Mesendoderm (in vitro differentiated cells): ENCODE results near the gene HCFC2.

Experiments used
- DNase-seq: peaks from one replicate; pipeline ENCODE4 v3.0.0; 2013
- H2AK5ac ChIP-seq: 2 replicates; pipeline ENCODE4 v1.6.1; 2013; ENCODE audit warnings: low read length, inconsistent platforms
- H2BK120ac ChIP-seq: 2 replicates; pipeline ENCODE4 v1.6.1; 2013; ENCODE audit warnings: low read depth, mild to moderate bottlenecking, low read length, moderate library complexity, mixed read lengths
- H2BK15ac ChIP-seq: replicated peaks from 2 replicates; pipeline ENCODE4 v1.6.1; 2013; ENCODE audit warnings: low read depth, mild to moderate bottlenecking, moderate library complexity
- H2BK5ac ChIP-seq: 2 replicates; pipeline ENCODE4 v1.6.1; 2013; ENCODE audit warnings: low read length, inconsistent platforms
- H3K18ac ChIP-seq: 2 replicates; pipeline ENCODE4 v1.6.1; 2013; ENCODE audit warnings: mild to moderate bottlenecking, low read length, mixed read lengths
- H3K23ac ChIP-seq: one replicate; pipeline ENCODE4 v1.6.1; 2013; ENCODE audit warnings: low read length
- H3K27ac ChIP-seq: 2 replicates; pipeline ENCODE4 v1.5.1; 2013; ENCODE audit warnings: low read depth, mild to moderate bottlenecking, inconsistent platforms, low read length, moderate library complexity
- H3K27me3 ChIP-seq: 2 replicates; pipeline ENCODE4 v1.6.1; 2013; ENCODE audit warnings: low read length, control low read depth, mild to moderate bottlenecking, inconsistent platforms; ENCODE audit not compliant: insufficient read depth, poor library complexity
- H3K36me3 ChIP-seq: 2 replicates; pipeline ENCODE4 v1.6.1; 2013; ENCODE audit warnings: low read length, inconsistent platforms; ENCODE audit not compliant: control insufficient read depth, insufficient read depth
- H3K4ac ChIP-seq: one replicate; pipeline ENCODE4 v1.6.1; 2013; ENCODE audit warnings: low read depth, mild to moderate bottlenecking, low read length, moderate library complexity
- H3K4me1 ChIP-seq: 2 replicates; pipeline ENCODE4 v1.6.1; 2013; ENCODE audit warnings: low read depth, low read length, inconsistent platforms; ENCODE audit not compliant: control insufficient read depth
- H3K4me2 ChIP-seq: 2 replicates; pipeline ENCODE4 v1.6.1; 2013; ENCODE audit warnings: low read length
- H3K4me3 ChIP-seq: 2 replicates; pipeline ENCODE4 v1.5.1; 2013; ENCODE audit warnings: mild to moderate bottlenecking, low read length
- H3K56ac ChIP-seq: one replicate; pipeline ENCODE4 v1.6.1; 2013; ENCODE audit warnings: low read length
- H3K79me1 ChIP-seq: 2 replicates; pipeline ENCODE4 v1.6.1; 2013; ENCODE audit warnings: low read length, inconsistent platforms
- H3K79me2 ChIP-seq: 2 replicates; pipeline ENCODE4 v1.6.1; 2013; ENCODE audit warnings: mild to moderate bottlenecking, low read length; ENCODE audit not compliant: control insufficient read depth, insufficient read depth
- H3K9ac ChIP-seq: 2 replicates; pipeline ENCODE4 v1.6.1; 2013; ENCODE audit warnings: low read length, inconsistent platforms
- H4K5ac ChIP-seq: one replicate; pipeline ENCODE4 v1.6.1; 2013; ENCODE audit warnings: low read length
- H4K8ac ChIP-seq: one replicate; pipeline ENCODE4 v1.6.1; 2013; ENCODE audit warnings: low read depth, mild to moderate bottlenecking, control low read depth, low read length, moderate library complexity
- WGBS: extraction: QIAGEN DNeasy Blood & Tissue Kit; methylation state at CpG from one replicate; pipeline ENCODE4 v1.1.7; 2013; ENCODE audit warnings: low lambda C conversion rate, missing lambda C conversion rate; ENCODE audit not compliant: insufficient coverage; ENCODE audit errors: extremely low coverage; 5-methylcytosine and 5-hydroxymethylcytosine counted together

HCFC2 gene

DNA sequence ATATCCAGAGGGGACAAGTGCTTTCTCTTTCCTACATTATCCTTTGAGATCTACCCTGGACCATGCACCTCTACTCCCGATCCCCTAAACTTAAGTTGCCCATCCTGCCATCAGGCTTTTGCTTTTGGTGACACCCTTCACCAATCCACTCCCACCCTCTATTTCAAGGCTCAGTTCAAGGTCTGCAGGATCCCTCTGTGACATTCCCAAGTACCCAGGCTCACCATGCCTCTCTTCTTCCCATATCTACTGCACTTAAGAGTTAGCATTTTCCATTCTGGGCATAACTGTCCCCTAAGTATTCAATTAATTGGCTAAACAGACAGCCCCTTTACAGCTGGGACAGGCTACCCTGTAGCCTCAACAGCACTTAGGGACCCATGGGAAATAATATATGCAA, 70.6 kb downstream of the HCFC2 start:
- Histone ChIP-seq H3K79me1 (peaks cover 9% of the 10 kb centered on the region), H2AK5ac (no peak overlapping the region), H3K9ac (no peak overlapping the region), H3K56ac (no peak overlapping the region), H3K4me1 (peaks cover 6% of the 10 kb centered on the region), H3K27ac (no peak overlapping the region), H4K8ac (no peak overlapping the region), H4K5ac (no peak overlapping the region), H3K4me3 (no peak overlapping the region), H3K23ac (no peak overlapping the region), H3K27me3 (no peaks in the 10 kb centered on the region), H2BK5ac (no peak overlapping the region), H2BK120ac (no peak overlapping the region), H3K79me2 (peaks cover 15% of the 10 kb centered on the region), H3K18ac (no peak overlapping the region), H3K4me2 (no peak overlapping the region), H2BK15ac (no peak overlapping the region), H3K4ac (no peak overlapping the region), H3K36me3 (peaks cover 3% of the 10 kb centered on the region)
- DNase-seq: no peak
- WGBS: no CpG with 5 or more reads among the region's 1 CpG

- Histone ChIP-seq H3K27ac (no peak overlapping the region), H3K9ac (peak overlapping the region; percentile 92), H3K23ac (no peak overlapping the region), H2BK5ac (no peak overlapping the region), H3K79me1 (peaks cover 7% of the 10 kb centered on the region), H3K36me3 (peaks cover 3% of the 10 kb centered on the region), H3K4me1 (peaks cover 6% of the 10 kb centered on the region), H3K4ac (no peak overlapping the region), H3K18ac (no peak overlapping the region), H4K5ac (no peak overlapping the region), H3K4me3 (no peak overlapping the region), H3K56ac (peak overlapping the region; percentile 94), H3K79me2 (peaks cover 15% of the 10 kb centered on the region), H3K27me3 (no peaks in the 10 kb centered on the region), H2AK5ac (no peak overlapping the region), H2BK120ac (no peak overlapping the region), H3K4me2 (peak overlapping the region; percentile 66), H2BK15ac (no peak overlapping the region), H4K8ac (no peak overlapping the region)
- no peak for DNase-seq
Measured at GRCh38 chr12:104136577-104136976, 72.2 kb downstream of the HCFC2 start.

DNA sequence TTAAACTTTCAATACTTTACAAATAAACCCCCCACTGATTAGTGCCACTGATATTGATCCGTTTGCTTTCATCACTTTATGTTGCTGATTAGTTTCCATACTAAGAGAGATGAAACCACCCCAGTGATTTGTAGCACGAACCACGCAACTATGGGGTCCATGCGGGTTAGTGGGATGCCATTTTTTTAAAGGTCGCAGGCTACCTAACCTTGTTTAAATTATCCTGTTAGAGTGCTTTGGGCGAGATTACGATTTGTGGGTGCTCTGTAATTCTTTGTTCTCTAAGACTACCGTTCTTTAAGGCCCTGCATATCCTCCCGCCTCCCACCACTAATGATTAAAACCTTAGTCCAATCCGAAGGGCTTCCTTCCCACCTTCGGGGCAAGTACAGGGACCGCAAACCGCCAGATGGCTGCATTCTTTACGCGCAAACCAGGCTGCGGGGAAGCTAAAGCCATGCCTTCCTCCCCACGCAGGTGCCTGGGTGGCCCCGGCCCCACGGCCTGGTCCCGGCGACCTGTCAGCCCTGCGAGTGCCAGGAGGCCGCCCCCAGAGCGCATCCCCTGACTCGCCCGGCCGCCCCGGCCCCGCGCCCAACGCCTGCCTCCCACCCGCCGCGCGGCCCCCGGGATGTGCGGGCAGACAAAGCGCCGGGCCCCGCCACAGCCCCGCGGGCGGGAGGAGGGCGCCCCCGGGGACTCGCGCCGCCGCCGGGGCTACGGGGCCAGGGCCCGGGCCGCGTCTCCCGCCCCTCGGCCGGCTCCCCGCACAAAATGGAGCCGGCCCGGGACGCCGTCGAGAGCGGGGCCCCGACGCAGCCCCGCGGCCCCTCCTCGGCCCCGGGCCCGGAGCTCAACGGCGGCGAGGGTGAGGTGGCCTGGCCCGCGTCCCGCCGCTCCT, 72.9 kb downstream of the HCFC2 start:
- H3K27me3 ChIP-seq: no peaks in the 10 kb centered on the region
- H2BK5ac ChIP-seq: peak overlapping the region; percentile 62
- H2BK120ac ChIP-seq: peak overlapping the region; percentile 63
- peak overlapping the region; percentile 92 for H3K9ac ChIP-seq
- peaks cover 15% of the 10 kb centered on the region for H3K79me2 ChIP-seq
- H3K36me3 ChIP-seq: peaks cover 3% of the 10 kb centered on the region
- DNase-seq: peak; percentile 72
- peak overlapping the region; percentile 99 for H3K18ac ChIP-seq
- H3K27ac ChIP-seq: peak overlapping the region; percentile 100
- H3K56ac ChIP-seq: peak overlapping the region; percentile 94
- H4K5ac ChIP-seq: no peak overlapping the region
- no peak overlapping the region for H2AK5ac ChIP-seq
- peak overlapping the region; percentile 48 for H3K23ac ChIP-seq
- peak overlapping the region; percentile 66 for H3K4me2 ChIP-seq
- H3K4me1 ChIP-seq: peaks cover 6% of the 10 kb centered on the region
- H3K4ac ChIP-seq: peak overlapping the region; percentile 90
- H4K8ac ChIP-seq: peak overlapping the region; percentile 95
- H3K79me1 ChIP-seq: peaks cover 7% of the 10 kb centered on the region
- peak overlapping the region; percentile 80 for H3K4me3 ChIP-seq
- no peak overlapping the region for H2BK15ac ChIP-seq
- WGBS: no CpG with 5 or more reads among the region's 78 CpGs

DNA sequence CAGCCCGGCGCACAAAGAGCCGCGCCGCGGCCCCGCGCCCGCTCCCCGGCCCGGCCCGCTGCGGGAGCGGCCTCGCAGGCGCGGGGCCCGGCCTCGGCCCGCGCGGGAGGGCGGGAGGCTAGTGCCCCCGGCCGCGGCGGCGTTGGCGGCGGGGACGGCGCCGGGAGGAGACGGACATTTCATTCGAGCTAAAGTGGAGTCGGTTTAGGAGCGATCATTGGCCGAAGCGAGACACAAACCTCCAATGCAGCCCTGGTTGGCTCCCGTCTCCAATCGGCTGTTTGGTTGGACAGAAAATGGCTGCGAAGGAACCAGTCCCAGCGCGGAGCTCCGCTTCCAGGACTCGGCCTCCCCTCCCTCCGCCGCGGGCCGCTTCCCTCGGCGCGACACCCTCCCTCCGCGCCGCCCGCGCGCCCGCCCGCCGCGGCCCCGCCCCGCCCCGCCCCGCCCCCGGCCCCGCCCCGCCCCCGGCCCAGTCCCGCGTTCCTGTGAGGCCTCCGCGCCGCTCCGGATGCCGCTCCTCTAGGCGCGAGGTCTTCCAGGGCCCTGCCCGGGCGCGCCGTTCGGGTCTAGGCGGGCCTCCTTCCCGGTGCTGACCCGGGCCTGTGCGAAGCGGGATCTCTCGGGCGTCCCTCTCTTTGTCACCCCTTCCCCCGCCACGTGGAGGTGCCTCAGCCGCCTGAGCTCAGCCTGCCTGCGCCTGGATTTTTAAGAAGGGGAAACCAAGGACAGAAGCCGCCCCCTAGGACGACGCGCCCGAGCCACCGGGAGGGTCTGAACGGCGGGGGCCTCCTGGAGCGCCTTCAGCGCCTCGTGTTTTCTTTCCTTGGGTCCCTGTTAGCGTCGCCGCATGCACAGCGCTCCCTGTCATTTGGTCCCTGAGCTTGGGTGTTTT, 73.8 kb downstream of the HCFC2 start, which contains the start of gene NFYB:
Gene NFYB (minus strand): TSS at position 309 of the 895 bp plus-strand sequence. CDS start 2,757 bp downstream, outside the sequence.
- WGBS: no CpG with 5 or more reads among the region's 111 CpGs
- peak within 1 kb of the TSS; percentile 80 for H3K4me3 ChIP-seq
- peak within 1 kb of the TSS; percentile 90 for H3K4ac ChIP-seq
- H3K23ac ChIP-seq: peak within 1 kb of the TSS; percentile 48
- peak within 1 kb of the TSS; percentile 66 for H3K4me2 ChIP-seq
- DNase-seq: peak; percentile 98
- peak within 1 kb of the TSS; percentile 92 for H3K9ac ChIP-seq
- H3K79me2 ChIP-seq: peaks cover 12% of the 10 kb centered on the region
- H2BK15ac ChIP-seq: no peak within 1 kb of the TSS
- H3K56ac ChIP-seq: peak within 1 kb of the TSS; percentile 94
- no peaks in the 10 kb centered on the region for H3K36me3 ChIP-seq
- H3K27ac ChIP-seq: peak within 1 kb of the TSS; percentile 100
- H3K27me3 ChIP-seq: no peaks in the 10 kb centered on the region
- peak within 1 kb of the TSS; percentile 95 for H4K8ac ChIP-seq
- no peak within 1 kb of the TSS for H4K5ac ChIP-seq
- peak within 1 kb of the TSS; percentile 99 for H3K18ac ChIP-seq
- no peak within 1 kb of the TSS for H2AK5ac ChIP-seq
- H2BK5ac ChIP-seq: peak within 1 kb of the TSS; percentile 62
- peak within 1 kb of the TSS; percentile 63 for H2BK120ac ChIP-seq
- H3K4me1 ChIP-seq: peaks cover 6% of the 10 kb centered on the region
- H3K79me1 ChIP-seq: peaks cover 4% of the 10 kb centered on the region

GRCh38 chr12:104138797-104139152, 74.4 kb downstream of the HCFC2 start:
- DNase-seq: peak; percentile 36
- H2BK5ac ChIP-seq: no peak overlapping the region
- H4K8ac ChIP-seq: no peak overlapping the region
- H2AK5ac ChIP-seq: no peak overlapping the region
- peaks cover 6% of the 10 kb centered on the region for H3K4me1 ChIP-seq
- no CpG with 5 or more reads among the region's 7 CpGs for WGBS
- no peak overlapping the region for H4K5ac ChIP-seq
- no peak overlapping the region for H3K4me3 ChIP-seq
- no peak overlapping the region for H3K4ac ChIP-seq
- H3K23ac ChIP-seq: no peak overlapping the region
- no peak overlapping the region for H3K27ac ChIP-seq
- peaks cover 4% of the 10 kb centered on the region for H3K79me1 ChIP-seq
- H3K9ac ChIP-seq: peak overlapping the region; percentile 78
- peaks cover 12% of the 10 kb centered on the region for H3K79me2 ChIP-seq
- H3K56ac ChIP-seq: peak overlapping the region; percentile 90
- H2BK120ac ChIP-seq: no peak overlapping the region
- no peaks in the 10 kb centered on the region for H3K27me3 ChIP-seq
- H3K4me2 ChIP-seq: peak overlapping the region; percentile 66
- H3K36me3 ChIP-seq: no peaks in the 10 kb centered on the region
- H2BK15ac ChIP-seq: no peak overlapping the region
- peak overlapping the region; percentile 93 for H3K18ac ChIP-seq
